OCI-M2 (cell line): Measurements from ENCODE around the gene AIG1.
"Not testable (repeated sequence)": the region's sequence is repeated elsewhere in the genome, so short reads cannot be mapped to it uniquely, and the experiment has no call there.

ENCODE experiments used
- DNase-seq: peaks from one replicate; lab custom pipeline; 2025; ENCODE audit not compliant: unreplicated experiment; lab: John Stamatoyannopoulos, UW

Gene AIG1

DNA sequence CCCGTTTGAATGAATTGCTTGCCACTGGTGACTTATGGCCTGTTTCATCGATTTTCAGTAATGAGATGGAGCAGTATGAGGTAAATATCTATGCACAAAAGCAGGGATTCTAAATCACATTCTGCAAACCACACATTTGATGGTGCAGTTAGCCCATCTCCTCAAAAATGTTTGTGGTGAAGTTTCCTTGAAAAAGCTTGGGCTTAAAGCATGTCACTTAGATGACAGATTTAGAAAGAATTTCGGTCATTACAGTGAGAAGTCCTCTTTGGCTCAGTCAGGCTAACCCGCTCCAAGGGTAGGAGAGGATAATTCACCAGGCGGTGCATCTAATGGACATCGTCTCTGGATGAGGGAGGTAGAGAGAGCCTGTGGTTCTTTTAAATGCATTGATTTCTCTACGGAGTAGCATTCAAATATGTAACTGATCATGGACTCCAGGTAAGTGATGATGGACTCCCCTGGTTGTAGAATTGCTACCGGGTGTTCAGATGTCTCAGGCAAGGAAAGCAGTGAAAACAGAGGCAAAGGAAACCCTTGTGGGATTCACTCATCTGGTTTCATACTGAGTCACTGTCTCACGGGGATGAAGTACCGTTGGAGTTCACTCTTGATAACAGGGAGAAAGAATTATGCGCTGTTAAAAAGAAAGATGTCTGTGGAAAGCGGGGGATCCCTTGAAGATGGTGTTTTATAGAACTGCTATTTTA lies 65.3 kb downstream of the AIG1 start:
- no peak for DNase-seq

DNA sequence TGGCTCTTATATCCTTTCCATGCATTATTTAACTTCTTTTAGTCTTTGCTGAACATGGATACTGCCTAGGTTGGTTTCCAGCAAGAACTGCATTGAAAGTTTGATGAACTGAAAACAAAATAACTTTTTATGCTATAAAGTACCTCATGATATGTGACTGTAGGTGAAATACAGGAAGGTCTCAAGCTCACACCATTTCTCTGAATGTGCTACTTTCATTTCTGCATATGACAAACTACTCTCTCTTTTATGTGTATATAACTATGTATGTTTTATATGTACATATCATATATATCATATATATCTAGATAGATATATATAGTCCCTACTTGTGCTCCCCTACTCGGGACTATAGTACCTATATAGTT lies 65.9 kb downstream of the AIG1 start:
- no peak for DNase-seq

DNA sequence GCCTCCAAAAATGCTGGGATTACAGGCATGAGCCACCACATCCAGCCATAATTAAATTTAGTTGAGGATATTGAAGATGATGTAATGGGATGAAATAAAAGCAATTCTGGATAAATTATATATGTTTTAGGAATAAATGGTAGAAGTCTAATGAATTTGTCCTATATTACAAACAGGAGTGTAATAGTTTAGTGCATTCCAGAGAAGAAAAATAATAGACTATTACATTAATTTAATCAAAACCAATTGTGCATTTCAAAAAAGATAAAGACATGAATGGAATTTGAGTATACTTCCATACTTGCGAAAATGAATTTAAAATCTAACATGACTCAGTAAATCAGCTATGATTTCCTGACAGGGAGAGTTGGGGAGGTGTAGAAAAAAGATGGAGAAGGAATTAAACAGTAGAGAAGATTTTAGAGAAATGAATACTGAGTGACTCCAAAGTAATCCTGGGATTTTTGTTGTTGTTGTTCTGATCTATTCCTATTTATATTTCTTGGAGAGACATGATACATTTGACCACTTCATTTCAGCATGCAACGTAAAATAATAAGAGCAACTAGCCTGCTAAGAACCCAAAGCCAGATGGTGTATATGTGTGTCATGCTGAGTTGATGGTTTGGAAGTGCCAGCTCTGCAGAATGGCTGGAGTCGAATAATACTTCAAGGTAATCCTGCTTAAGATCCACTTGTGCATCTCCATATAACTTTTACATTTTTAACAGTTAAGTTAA lies 67.4 kb downstream of the AIG1 start:
- DNase-seq = no peak

DNA sequence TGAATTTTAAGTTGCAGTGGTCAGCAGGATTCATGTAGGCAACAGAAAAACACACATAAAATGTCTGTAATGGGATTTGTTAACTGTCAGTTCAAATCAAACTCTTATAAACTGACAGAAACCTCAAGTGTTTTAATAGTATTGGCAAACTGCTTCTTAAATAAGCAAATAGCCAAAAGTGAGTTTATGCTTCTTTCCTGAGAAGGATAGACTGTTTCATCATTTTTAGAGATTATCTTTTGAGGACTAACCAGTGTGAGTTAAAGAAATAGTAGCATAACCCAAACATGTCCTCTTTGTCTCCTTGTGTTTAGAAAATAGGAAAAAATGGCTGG lies 68.0 kb downstream of the AIG1 start:
- DNase-seq = no peak

DNA sequence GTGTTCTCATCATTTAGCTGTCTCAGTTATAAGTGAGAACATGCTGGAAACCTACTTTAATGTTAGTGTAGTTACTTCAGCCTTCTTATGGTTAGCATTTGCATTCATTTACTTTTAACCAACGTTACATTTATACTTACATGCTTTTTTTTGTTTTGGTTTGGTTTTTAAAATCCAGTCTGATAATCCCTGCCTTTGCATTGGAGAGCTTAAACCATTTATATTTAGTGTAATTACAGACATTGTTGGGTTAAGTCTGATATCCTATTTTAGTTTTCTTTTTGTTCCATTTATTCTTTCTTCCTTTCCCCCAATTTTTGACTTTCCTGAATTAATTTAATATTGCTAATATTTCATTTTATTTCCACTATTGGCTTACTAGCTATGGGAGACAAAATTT lies 70.2 kb downstream of the AIG1 start:
- DNase-seq = no peak

DNA sequence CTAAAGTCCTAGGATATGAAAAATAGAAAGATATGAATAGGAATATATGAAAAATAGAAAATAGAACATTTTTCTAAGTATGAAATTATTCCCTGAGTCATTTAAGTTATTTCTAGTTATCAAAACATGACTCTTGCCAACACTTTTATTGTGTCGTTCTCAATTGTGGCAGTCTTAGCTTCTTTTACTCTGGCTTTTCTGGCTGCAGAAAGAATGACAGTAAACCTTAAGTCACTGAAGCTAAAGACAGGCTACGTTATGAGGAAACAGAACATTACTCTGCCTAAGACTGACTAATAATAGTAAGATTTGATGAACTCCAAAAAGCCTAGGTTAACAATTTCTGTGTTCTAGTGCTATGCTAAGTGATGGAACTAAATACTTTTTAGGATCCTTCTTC lies 74.6 kb downstream of the AIG1 start:
- DNase-seq = no peak

DNA sequence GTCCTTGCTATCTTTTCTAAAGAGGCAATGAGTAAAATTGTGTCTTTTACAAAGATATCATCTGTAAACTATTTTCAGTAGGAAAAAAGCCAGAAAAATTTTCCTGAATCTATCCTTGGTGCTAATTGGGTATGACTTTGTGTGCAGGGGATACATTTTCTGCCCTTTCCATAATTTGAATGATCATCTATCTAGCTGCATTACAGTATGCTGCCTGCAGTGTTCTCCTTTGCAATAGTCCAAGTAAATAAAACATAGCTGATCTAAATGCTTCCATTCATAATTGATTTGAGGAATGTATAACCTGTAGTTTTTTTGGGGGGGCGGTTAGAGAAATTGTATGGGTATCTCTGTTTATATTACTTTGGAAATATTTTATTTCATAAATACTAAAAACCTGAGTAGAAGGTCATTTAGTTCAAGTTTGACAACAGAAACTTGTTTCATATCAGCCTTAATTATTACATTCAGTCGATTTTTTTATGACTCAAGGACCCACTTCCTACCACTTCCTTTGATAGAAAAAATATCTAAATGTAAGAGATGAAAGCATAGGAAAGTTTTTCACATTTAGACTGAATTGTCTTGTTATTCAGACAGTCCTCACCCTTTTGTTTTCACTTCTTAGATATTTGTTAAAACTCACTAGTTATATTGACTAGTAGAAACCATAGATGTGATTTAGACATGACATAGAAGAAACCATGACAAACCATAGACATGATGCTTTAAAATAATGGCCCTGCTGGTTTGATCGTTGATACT lies 75.3 kb downstream of the AIG1 start:
- DNase-seq = no peak

DNA sequence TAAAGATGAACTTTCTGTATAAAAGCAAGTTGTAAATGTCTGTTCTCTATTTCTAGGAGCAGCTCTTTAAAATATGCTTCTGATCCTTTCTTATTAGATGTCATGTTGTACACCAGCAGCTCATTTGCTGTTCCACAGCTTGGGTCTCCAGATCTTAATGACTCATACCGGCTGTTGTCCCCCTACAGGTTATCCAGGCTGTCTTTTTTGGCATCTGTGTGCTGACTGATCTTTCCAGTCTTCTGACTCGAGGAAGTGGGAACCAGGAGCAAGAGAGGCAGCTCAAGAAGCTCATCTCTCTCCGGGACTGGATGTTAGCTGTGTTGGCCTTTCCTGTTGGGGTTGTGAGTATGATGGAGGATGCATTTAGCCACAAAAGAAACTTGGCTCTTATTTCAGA lies 76.0 kb downstream of the AIG1 start:
- DNase-seq = no peak

DNA sequence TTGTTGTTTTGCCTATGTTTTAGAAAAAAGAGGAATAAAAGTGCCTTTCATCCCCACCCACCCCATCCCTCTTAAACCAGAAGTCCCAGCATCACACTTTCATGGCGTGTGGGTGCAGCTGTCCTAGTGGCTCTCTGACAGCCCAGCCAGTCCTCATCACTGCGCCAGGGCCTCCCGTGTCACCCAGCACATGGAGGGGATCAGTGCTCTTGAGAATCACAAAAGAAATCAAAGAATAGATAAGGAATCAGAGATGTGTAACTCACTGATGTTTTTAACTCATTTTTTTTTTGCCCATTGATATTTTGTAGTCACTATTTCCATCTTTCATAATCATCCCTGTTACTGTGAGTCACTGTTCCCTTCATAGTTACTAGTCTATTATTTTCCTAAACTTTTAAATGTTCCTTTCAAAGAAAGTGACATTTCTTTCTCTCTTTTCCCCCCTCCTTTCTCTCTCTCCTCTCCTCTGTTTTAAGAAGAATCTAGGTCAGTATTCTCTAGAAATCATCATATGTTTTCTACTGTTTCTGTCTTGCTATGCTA lies 78.6 kb downstream of the AIG1 start:
- no peak for DNase-seq

DNA sequence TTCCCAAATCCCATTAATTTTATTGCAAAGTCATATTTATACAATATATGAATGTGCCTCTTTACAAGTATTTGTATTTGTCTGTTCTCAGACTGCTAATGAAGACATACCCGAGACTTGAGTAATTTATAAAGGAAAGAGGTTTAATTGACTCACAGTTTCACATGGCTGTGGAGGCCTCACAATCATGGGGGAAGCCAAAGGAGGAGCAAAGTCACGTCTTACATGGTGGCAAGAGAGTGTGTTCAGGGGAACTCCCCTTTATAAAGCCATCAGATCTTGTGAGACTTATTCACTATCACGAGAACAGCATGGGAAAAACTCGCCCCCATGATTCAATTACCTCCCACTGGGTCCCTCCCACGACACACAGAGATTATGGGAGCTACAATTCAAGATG lies 79.2 kb downstream of the AIG1 start:
- not testable (repeated sequence) for DNase-seq

DNA sequence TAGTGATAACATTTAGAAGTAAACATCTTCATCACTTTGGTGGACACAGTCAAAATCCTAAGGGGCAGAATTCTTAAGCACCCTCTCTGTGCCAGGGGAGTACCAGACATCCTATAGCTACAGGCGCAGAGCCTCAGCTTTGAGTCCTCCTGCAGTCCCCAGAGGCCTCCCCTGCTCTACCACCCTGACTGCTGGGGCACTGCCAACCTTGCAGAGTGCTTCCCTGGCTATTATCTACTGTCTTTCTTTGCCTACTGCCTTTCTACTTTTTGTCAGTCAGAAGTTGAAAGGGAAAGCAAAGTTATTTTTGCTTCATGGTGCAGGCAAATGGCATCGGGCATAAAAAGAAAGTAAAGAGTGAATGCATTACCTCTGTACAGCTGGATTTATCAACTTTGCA lies 80.1 kb downstream of the AIG1 start:
- no peak for DNase-seq

DNA sequence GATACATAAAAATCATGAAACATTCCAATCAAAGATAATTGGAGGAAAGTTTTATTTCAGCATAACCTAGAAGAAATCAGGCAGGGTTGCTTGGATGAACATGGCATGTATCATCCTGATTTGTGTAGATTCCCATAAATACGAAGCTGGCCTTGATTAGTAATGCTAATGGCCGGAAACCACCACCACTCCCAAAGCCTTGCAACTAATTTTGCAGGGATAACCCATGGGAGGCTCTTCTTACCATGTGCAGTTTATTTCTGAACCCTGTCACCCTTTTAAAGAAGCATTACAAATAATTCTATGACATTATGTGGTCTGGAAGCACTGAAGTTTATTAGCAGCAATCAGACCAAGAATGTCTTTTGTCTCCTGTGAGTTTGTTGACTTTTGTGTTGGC lies 80.8 kb downstream of the AIG1 start:
- DNase-seq = no peak

DNA sequence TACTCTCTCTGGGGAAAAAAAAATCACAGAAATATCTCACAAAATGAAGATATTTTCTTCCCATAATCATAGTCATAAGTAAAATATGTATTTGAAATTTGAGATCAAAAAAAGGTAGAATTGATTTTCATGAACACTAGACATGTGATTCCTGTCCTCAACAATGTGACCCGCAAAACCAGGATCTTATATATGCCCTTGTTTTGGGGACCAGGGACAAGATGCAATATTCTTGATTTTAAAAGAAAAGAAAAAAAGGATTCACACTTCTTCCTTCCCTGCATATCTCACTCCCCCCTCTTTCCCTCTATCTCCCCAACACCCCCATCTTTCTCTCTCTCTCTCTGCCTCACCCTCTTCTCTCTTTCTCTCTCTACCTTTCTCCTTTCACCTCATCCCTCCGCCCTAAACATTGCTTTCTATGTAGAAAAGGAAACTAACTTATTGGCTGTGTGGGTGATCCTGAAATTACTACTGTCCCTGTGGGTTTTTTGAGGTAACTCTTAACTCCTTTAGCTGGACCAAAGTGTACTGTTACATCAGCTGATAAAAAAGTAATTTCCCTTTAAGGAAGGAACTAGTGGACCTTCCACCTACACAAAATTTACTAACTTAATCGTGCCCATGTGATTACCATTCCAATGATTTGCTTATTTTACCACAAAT lies 85.6 kb downstream of the AIG1 start:
- DNase-seq = no peak

DNA sequence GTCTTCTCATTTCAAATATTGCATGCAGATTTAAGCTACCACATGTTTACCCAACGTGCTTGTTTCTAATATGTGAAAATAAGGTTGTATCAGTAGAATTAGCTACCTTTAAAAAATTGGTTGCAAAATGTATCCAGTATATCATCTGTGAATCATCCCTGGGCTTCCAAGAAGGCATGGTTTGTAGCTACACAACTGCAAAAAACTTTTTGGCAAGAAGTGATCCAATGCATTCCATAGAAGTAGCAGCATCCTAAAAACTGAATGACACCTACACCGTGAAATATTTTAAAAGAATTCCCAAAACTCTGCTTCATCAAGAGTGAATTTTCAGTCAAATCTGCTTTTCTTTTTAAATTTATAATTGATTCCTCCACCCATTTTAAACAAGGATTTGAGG lies 89.1 kb downstream of the AIG1 start:
- no peak for DNase-seq

DNA sequence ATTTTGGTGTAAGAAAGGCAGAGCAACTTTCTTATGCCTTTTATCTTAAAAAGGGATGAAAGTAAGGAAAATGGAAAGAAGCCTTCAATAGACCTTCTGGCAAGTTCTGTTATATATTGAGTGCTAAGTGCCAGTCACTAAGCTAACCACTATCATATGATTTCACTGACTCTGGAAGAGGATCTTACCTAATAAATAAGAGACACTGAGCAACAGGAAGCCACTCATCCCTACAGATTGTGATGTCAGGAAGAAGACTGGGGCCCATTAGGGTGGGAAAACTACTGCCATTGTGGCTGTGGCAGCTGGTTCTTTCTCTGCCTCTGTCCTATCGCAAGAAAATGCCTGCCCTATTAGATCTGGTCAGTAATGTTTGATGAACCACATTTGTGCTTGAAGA lies 89.6 kb downstream of the AIG1 start:
- DNase-seq = no peak

DNA sequence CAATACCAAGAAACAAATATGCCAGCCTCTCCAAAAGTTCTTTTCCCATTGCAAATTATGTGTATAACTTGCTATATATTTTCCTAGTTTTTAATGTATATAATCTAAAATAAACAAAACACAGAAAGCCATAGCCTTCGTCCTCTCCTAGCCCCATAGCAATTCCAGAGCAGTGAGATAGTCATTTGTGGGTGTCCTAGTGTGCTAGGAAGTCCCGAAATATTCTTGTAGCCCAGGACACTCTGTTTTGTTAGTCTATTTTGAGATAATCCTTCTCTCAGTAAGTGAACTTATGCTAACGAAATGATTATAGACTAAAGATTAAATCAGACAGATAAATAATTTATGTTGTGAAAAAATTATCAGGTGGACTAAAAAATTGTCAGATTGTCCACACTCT lies 90.7 kb downstream of the AIG1 start:
- no peak for DNase-seq

DNA sequence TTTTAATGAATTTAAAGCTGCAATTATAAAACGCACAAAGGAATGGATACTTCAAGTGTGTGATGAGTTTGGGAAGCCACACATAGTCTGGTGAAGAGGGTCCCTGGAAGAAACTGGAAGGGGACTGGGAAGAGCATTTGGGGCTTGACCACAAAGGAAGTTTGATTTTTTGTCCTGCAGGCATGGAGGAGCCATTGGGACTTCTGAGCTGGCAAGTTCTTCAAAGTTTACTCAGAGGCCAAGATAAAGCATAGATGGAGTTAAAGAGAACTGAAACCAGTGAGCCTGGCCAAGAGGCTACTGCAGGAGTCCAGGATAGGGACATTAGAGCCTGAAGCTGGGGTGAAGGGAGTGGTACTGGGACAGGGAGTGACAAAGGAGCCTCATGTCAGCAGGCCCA lies 95.0 kb downstream of the AIG1 start:
- DNase-seq = no peak

DNA sequence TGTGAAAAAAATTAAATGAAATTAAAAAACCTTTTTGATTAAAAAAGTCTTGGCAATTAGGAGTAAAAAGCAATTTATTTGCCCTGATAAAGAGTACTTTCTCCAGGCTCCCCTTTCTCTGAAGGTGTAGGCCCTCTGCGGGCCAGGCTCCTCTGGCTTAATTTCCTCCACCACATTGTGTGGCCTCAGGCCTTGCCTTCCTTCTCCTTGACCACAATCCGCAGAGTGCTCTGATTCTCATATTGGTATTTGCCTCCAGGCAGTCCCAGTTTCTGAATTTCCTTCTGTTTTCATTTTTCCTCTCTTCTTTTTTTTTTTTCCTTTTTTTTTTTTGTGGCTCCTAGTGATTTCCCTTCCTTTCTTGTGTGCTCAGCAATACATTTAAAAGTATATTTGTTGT lies 96.4 kb downstream of the AIG1 start:
- DNase-seq = no peak

DNA sequence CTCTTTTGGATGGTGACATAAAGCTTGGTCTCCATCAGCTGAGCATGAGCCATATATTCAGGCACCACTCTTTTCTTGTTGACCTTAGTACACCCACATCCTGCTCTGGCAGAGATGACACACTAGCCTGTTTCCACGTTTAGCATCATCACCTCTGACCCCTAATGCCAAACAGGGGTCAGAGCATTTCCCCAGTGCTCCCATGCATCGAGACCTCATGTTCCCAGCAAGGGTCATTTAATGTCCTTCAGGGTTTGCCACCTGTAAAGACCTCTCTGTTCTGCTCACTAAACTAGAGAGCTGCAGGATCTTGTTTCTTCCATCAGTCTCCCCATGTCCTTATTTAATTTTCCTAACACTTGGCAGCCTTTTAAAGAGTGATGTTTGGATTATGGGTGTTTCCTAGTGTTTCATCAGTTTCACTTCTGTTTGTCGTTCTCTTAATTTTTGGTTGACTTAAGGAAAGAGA lies 97.5 kb downstream of the AIG1 start:
- DNase-seq = no peak

DNA sequence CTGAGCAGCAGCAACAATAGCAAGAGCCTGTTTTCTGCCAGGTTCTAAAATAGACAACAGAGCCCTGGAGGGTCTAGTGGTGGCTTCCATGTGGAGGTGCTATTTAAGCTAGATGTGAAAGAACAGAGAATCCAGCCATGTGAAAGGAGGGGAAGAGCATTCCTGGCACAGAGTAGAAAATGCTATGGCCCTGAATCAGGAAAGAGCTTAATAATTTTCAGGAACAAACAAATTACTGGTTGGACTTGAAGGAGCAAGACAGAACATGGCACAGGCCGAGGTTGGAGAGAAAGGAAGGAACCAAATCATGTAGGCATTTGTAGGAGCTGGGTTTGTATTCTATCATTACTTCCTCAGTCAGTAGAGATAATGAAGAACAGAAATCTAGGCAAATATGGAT lies 98.3 kb downstream of the AIG1 start:
- DNase-seq = no peak

DNA sequence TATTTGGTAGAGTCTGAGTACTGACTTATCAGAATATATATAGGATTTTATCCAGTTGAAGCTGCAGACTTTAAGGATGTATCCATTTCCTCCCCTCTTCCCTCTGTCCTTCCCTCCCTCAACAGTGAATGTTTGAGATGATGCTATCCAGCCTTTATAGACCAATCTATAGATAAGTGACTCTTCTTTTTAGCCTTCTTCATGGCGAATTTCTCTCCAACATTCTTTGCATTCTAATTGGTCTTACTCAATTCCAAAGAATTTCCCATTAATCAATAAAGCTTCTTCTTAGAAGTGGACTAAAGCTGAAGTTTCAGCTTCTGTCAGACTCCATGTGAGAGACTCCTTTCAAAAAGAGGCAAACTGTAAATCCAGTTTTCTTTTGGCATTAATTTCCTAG lies 99.3 kb downstream of the AIG1 start:
- DNase-seq = no peak
